ENCODE data around the gene NKX6-1.

NKX6-1 gene

GRCh38 chr4:84490663-84491062 is 8.4 kb downstream of the NKX6-1 start:
- no peak overlapping the region for H3K4me3 ChIP-seq (ENCODE audit: low read depth, low read length)
- DNase-seq: no peak
- no peak overlapping the region for H3K27ac ChIP-seq
- H3K27me3 ChIP-seq (ENCODE audit: insufficient read depth, low read depth, severe bottlenecking): peaks cover 77% of the 10 kb centered on the region
- H3K9me3 ChIP-seq (ENCODE audit: severe bottlenecking): peaks cover 2% of the 10 kb centered on the region
- no peak for TF ChIP-seq CTCF (IDR thresholded peaks at IDR 0.05; ENCODE audit: low read depth, low read length)
- no peaks in the 10 kb centered on the region for H3K36me3 ChIP-seq

- DNase-seq: no peak
- Histone ChIP-seq H3K27ac (no peak overlapping the region), H3K36me3 (no peaks in the 10 kb centered on the region), H3K4me3 (ENCODE audit: low read depth, low read length) (no peak overlapping the region), H3K27me3 (ENCODE audit: insufficient read depth, low read depth, severe bottlenecking) (peaks cover 77% of the 10 kb centered on the region), H3K9me3 (ENCODE audit: severe bottlenecking) (peaks cover 5% of the 10 kb centered on the region)
- TF ChIP-seq CTCF (IDR thresholded peaks at IDR 0.05; ENCODE audit: low read depth, low read length): no peak
These were observed 14.9 kb downstream of the NKX6-1 start for GRCh38 chr4:84484236-84484635.

- Histone ChIP-seq H3K4me3 (ENCODE audit: low read depth, low read length) (no peak overlapping the region), H3K27ac (no peak overlapping the region), H3K27me3 (ENCODE audit: insufficient read depth, low read depth, severe bottlenecking) (peaks cover 77% of the 10 kb centered on the region), H3K36me3 (no peaks in the 10 kb centered on the region), H3K9me3 (ENCODE audit: severe bottlenecking) (peaks cover 5% of the 10 kb centered on the region)
- no peak for DNase-seq
- no peak for TF ChIP-seq CTCF (IDR thresholded peaks at IDR 0.05; ENCODE audit: low read depth, low read length)
These were observed 15.4 kb downstream of the NKX6-1 start for GRCh38 chr4:84483688-84484087.

GRCh38 chr4:84482564-84483563 is 16.2 kb downstream of the NKX6-1 start:
- no peaks in the 10 kb centered on the region for H3K36me3 ChIP-seq
- no peak overlapping the region for H3K4me3 ChIP-seq (ENCODE audit: low read depth, low read length)
- peaks cover 5% of the 10 kb centered on the region for H3K9me3 ChIP-seq (ENCODE audit: severe bottlenecking)
- H3K27ac ChIP-seq: no peak overlapping the region
- DNase-seq: no peak
- TF ChIP-seq CTCF (IDR thresholded peaks at IDR 0.05; ENCODE audit: low read depth, low read length): peak; percentile 45
- peaks cover 74% of the 10 kb centered on the region for H3K27me3 ChIP-seq (ENCODE audit: insufficient read depth, low read depth, severe bottlenecking)

- Histone ChIP-seq H3K27ac (no peak overlapping the region), H3K27me3 (ENCODE audit: insufficient read depth, low read depth, severe bottlenecking) (peaks cover 67% of the 10 kb centered on the region), H3K9me3 (ENCODE audit: severe bottlenecking) (peaks cover 5% of the 10 kb centered on the region), H3K4me3 (ENCODE audit: low read depth, low read length) (no peak overlapping the region), H3K36me3 (no peaks in the 10 kb centered on the region)
- no peak for TF ChIP-seq CTCF (IDR thresholded peaks at IDR 0.05; ENCODE audit: low read depth, low read length)
- peak; percentile 23 for DNase-seq
These were observed 17.2 kb downstream of the NKX6-1 start for GRCh38 chr4:84481860-84482245.

Measured in WERI-Rb-1 (cell line).